Stimulated activated CD4-positive, alpha-beta T cell treated with anti-CD3 and anti-CD28 coated beads, Interleukin-4, amount 100 ng/mL, for 1 hour (primary cell): ENCODE results near the gene KLHDC7A.
"Not testable (repeated sequence)": the region's sequence is repeated elsewhere in the genome, so short reads cannot be mapped to it uniquely, and the experiment has no call there.

Experiments
- DNase-seq: peaks from one replicate; pipeline ENCODE4 v3.0.0-alpha.2; 2020

Gene KLHDC7A

GRCh38 chr1:18480315-18481189 is at the start of gene KLHDC7A:
Gene KLHDC7A, plus strand, starts transcription at chr1:18480930. Its CDS starts 52 bp downstream, at chr1:18480982.
- no peak for DNase-seq

GRCh38 chr1:18434041-18434440 is 46.7 kb upstream of the KLHDC7A start:
- DNase-seq: no peak

- no peak for DNase-seq
Measured at GRCh38 chr1:18440385-18441226, 40.1 kb upstream of the KLHDC7A start.

- DNase-seq: no peak
Measured at GRCh38 chr1:18443587-18444520, 36.9 kb upstream of the KLHDC7A start.

- no peak for DNase-seq
Measured at GRCh38 chr1:18444563-18444962, 36.2 kb upstream of the KLHDC7A start.

- no peak for DNase-seq
Measured at GRCh38 chr1:18446751-18447150, 34.0 kb upstream of the KLHDC7A start.

GRCh38 chr1:18447509-18448220 is 33.1 kb upstream of the KLHDC7A start:
- no peak for DNase-seq

GRCh38 chr1:18448889-18449288 is 31.8 kb upstream of the KLHDC7A start:
- DNase-seq: no peak

- no peak for DNase-seq
Measured at GRCh38 chr1:18452550-18452949, 28.2 kb upstream of the KLHDC7A start.

GRCh38 chr1:18458133-18459092 is 22.3 kb upstream of the KLHDC7A start:
- no peak for DNase-seq

- no peak for DNase-seq
Measured at GRCh38 chr1:18461656-18462055, 19.1 kb upstream of the KLHDC7A start.

GRCh38 chr1:18462517-18462916 is 18.2 kb upstream of the KLHDC7A start:
- not testable (repeated sequence) for DNase-seq

- no peak for DNase-seq
Measured at GRCh38 chr1:18463063-18463462, 17.7 kb upstream of the KLHDC7A start.

GRCh38 chr1:18463984-18464664 is 16.6 kb upstream of the KLHDC7A start:
- DNase-seq: no peak

- DNase-seq: no peak
Measured at GRCh38 chr1:18464665-18465050, 16.1 kb upstream of the KLHDC7A start.

- no peak for DNase-seq
Measured at GRCh38 chr1:18466676-18467075, 14.1 kb upstream of the KLHDC7A start.

GRCh38 chr1:18468570-18468969 is 12.2 kb upstream of the KLHDC7A start:
- DNase-seq: no peak

GRCh38 chr1:18469514-18469913 is 11.2 kb upstream of the KLHDC7A start:
- DNase-seq: no peak

GRCh38 chr1:18470671-18471355 is 9.9 kb upstream of the KLHDC7A start:
- DNase-seq: no peak
